Esophagus squamous epithelium (tissue), 4 donors: ENCODE data around the gene GMEB2.

Experiments used
- CTCF ChIP-seq, 6 experiments: fragments of 450-650 bp in 4 of 6; fragments of 200-600 bp in 2 of 6; sonication (generic) in 2 of 6; IDR thresholded peaks; one replicate each; pipeline ENCODE4 v1.5.1; 2016 to 2019; ENCODE audit warnings: antibody characterized with exemption in 6 of 6, mild to moderate bottlenecking in 4 of 6, moderate library complexity in 4 of 6
- POLR2A ChIP-seq, 4 donors: fragments of 450-650 bp; IDR thresholded peaks; one replicate each; pipeline ENCODE4 v1.6.1; 2017; ENCODE audit warnings: antibody characterized with exemption in 4 of 4, mild to moderate bottlenecking in 4 of 4, moderate library complexity in 3 of 4

GRCh38 chr20:63539092-63539430 lies 87.8 kb downstream of the GMEB2 start:
- TF ChIP-seq CTCF (IDR thresholded peaks at IDR 0.05) (no peak), POLR2A (IDR thresholded peaks at IDR 0.05) (no peak)
